ENCODE data around the gene STMND1.
"Not testable (repeated sequence)": the region's sequence is repeated elsewhere in the genome, so short reads cannot be mapped to it uniquely, and the experiment has no call there.

The STMND1 gene

GRCh38 chr6:17101422-17102257 lies at the start of gene STMND1:
STMND1 (plus strand) TSS chr6:17102050; CDS start chr6:17102258, 208 bp downstream.
- DNase-seq (ENCODE audit: low read depth): no peak

GRCh38 chr6:17054647-17055046 lies 47.2 kb upstream of the STMND1 start:
- DNase-seq (ENCODE audit: low read depth): no peak

GRCh38 chr6:17057322-17057721 lies 44.5 kb upstream of the STMND1 start:
- peak; percentile 18 for DNase-seq (ENCODE audit: low read depth)

GRCh38 chr6:17058550-17058949 lies 43.3 kb upstream of the STMND1 start:
- no peak for DNase-seq (ENCODE audit: low read depth)

- no peak for DNase-seq (ENCODE audit: low read depth)
These were observed 42.8 kb upstream of the STMND1 start for GRCh38 chr6:17059022-17059421.

GRCh38 chr6:17059850-17060249 lies 42.0 kb upstream of the STMND1 start:
- no peak for DNase-seq (ENCODE audit: low read depth)

GRCh38 chr6:17061097-17061496 lies 40.8 kb upstream of the STMND1 start:
- DNase-seq (ENCODE audit: low read depth): no peak

GRCh38 chr6:17062871-17063440 lies 38.9 kb upstream of the STMND1 start:
- no peak for DNase-seq (ENCODE audit: low read depth)

GRCh38 chr6:17064975-17065374 lies 36.9 kb upstream of the STMND1 start:
- DNase-seq (ENCODE audit: low read depth): no peak

GRCh38 chr6:17066610-17067009 lies 35.2 kb upstream of the STMND1 start:
- DNase-seq (ENCODE audit: low read depth): no peak

GRCh38 chr6:17068972-17069371 lies 32.9 kb upstream of the STMND1 start:
- not testable (repeated sequence) for DNase-seq (ENCODE audit: low read depth)

- DNase-seq (ENCODE audit: low read depth): not testable (repeated sequence)
These were observed 31.4 kb upstream of the STMND1 start for GRCh38 chr6:17070400-17070799.

- not testable (repeated sequence) for DNase-seq (ENCODE audit: low read depth)
These were observed 28.3 kb upstream of the STMND1 start for GRCh38 chr6:17073596-17073995.

GRCh38 chr6:17081273-17081672 lies 20.6 kb upstream of the STMND1 start:
- no peak for DNase-seq (ENCODE audit: low read depth)

- no peak for DNase-seq (ENCODE audit: low read depth)
These were observed 19.9 kb upstream of the STMND1 start for GRCh38 chr6:17081860-17082508.

- no peak for DNase-seq (ENCODE audit: low read depth)
These were observed 18.5 kb upstream of the STMND1 start for GRCh38 chr6:17083397-17083796.

GRCh38 chr6:17086469-17086868 lies 15.4 kb upstream of the STMND1 start:
- peak; percentile 67 for DNase-seq (ENCODE audit: low read depth)

GRCh38 chr6:17088091-17088611 lies 13.7 kb upstream of the STMND1 start:
- no peak for DNase-seq (ENCODE audit: low read depth)

GRCh38 chr6:17091122-17091521 lies 10.7 kb upstream of the STMND1 start:
- no peak for DNase-seq (ENCODE audit: low read depth)

GRCh38 chr6:17093686-17094085 lies 8.2 kb upstream of the STMND1 start:
- DNase-seq (ENCODE audit: low read depth): no peak

- DNase-seq (ENCODE audit: low read depth): no peak
These were observed 5.8 kb upstream of the STMND1 start for GRCh38 chr6:17096096-17096495.

GRCh38 chr6:17096652-17097051 lies 5.2 kb upstream of the STMND1 start:
- no peak for DNase-seq (ENCODE audit: low read depth)

GRCh38 chr6:17097982-17098381 lies 3.9 kb upstream of the STMND1 start:
- no peak for DNase-seq (ENCODE audit: low read depth)

Data from stromal cell of bone marrow (primary cell).